GM13977 (cell line): ENCODE measurements around the gene PEX13.

Experiments used
- DNase-seq: peaks from one replicate; pipeline ENCODE4 v3.0.0; 2012; ENCODE audit warnings: low spot score
- CTCF ChIP-seq: IDR thresholded peaks from 2 replicates; pipeline ENCODE4 v1.5.1; 2012; ENCODE audit warnings: mild to moderate bottlenecking, control low read depth; ENCODE audit not compliant: insufficient read depth; ENCODE audit errors: extremely low read depth, missing control alignments
- in situ Hi-C: fragments of 300-500 bp; cut with MboI; formaldehyde crosslinking; loops from one replicate; pipeline ENCODE4 v1.12.0; 2022; ENCODE audit warnings: low sequenced_read_pairs, low pct_unique_long_range_greater_than_20kb, mixed read lengths, inconsistent platforms; ENCODE audit not compliant: unreplicated experiment

Gene PEX13

GRCh38 chr2:60991644-60992043, 25.9 kb upstream of the PEX13 start:
- DNase-seq: no peak
- TF ChIP-seq CTCF: no peak
- in situ Hi-C loops: loop anchor here (10.0 kb wide), 1 partner anchor 177 kb away; no protein-coding TSS in a partner anchor

- in situ Hi-C loops: loop anchor here (10.0 kb wide), 1 partner anchor 178 kb away; no protein-coding TSS in a partner anchor
These were observed 24.5 kb upstream of the PEX13 start for GRCh38 chr2:60992985-60993392.

GRCh38 chr2:60994131-60994530, 23.4 kb upstream of the PEX13 start:
- no peak for TF ChIP-seq CTCF
- DNase-seq: no peak
- in situ Hi-C loops: loop anchor here (10.0 kb wide), 1 partner anchor 179 kb away; no protein-coding TSS in a partner anchor

More at GRCh38 chr2:60992985-60993392, 24.5 kb upstream of the PEX13 start:
- peak; percentile 64 for DNase-seq
- no peak for TF ChIP-seq CTCF

DNA sequence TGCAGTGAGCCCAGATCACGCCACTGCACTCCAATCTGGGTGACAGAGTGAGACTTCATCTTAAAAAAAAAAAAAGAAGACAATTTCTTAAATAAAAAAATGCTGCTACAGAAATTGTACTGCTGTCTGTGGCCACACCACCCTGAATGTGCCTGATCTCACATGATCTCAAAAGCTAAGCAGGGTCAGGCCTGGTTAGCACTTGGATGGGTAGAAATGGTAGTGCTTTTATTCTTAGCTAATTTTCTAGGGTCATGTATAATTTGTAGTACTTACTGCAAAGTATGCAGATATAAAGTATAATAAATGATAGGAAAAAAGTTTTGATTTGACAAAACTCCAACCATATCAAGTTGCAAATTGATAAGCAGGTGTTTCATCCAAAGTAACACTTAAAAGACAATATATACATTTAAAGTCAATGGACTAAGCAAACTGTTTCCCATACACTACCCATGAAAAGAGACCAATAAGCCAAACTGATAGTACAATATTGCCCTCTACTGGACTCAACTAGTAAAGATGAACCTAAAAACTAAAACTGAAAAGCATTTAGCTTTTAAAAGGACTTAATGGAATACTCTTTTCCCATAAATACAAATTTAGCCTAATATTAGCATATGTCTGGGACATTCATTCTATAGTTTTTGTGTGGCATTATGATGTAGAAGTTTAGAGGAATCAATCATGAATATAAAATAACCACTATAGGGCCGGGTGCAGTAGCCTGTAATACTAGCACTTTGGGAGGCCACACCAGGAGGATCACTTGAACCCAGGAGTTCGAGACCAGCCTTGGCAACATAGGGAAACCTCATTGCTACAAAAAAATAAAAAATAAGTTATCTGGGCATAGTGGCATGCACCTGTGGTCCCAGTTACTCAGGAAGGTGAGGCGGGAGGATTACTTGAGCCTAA, 18.6 kb upstream of the PEX13 start:
- peak; percentile 58 for TF ChIP-seq CTCF
- in situ Hi-C loops: loop anchor here (10.0 kb wide), 1 partner anchor 184 kb away; no protein-coding TSS in a partner anchor
- peak; percentile 45 for DNase-seq

DNA sequence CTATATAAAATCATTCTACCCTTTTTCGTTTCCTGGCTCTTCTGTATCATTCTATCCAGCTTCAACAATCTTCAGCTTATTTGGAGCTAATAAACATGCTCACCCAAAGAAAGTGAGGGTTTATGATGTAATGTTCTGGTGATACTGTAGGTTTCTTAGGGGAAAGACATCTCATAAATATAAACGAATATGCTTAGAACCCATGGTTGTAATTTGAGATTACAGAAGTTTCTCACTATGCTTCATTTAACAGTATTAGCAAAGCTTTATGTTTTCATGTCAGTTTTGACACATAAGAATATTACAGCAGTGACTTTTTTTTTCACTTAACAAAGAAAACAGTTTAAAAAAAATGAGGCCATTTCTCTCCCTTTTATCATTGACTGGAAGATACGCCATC, 11.8 kb upstream of the PEX13 start:
- TF ChIP-seq CTCF: no peak
- DNase-seq: no peak
- in situ Hi-C loops: no loop called here

DNA sequence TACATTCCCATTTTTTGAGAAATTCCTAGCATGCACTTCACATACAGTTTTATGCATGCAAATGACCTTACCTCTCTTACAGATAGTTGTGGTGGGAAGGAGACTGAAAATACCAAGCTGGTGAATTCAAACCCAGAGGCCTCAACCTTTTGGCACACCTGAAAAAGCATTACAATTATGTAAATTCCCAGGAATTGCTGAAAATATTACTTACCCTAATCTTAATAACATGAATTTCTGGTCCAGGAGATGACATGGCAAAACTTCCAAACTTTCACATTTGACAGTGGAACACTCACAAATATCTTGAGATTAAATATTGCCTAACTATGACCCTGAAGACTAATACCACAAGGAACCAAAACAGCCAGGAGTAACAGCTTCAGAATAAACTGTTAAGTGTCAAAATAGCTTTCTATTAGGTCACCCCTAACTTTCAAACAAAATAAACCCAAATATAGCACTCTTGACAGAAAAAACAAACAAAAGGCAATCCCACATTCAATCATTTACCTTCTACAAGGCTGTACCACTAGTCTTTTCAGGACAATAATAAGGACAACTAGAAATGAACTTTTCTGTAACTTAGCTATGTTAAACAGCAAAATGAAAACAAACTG, 10.9 kb upstream of the PEX13 start:
- DNase-seq: no peak
- in situ Hi-C loops: no loop called here
- no peak for TF ChIP-seq CTCF
